Right atrium auricular region (tissue), 2 donors: ENCODE data around the gene ZIC2. TPM values are rescaled to one million over a fixed set of nuclear protein-coding genes. Genes with fewer than 3 reads are reported as not detected.

Experiments used
- DNase-seq: peaks from one replicate; pipeline ENCODE4 v3.0.0-alpha.2; 2019; ENCODE audit warnings: low spot score
- H3K27ac ChIP-seq, 2 donors: fragments of 200-600 bp; sonication (generic); 1 replicate in 1 of 2; 2 replicates in 1 of 2; pipeline ENCODE4 v1.5.1; 2016 to 2019
- H3K27me3 ChIP-seq, 2 donors: fragments of 200-600 bp; sonication (generic); one replicate each; pipeline versions ENCODE4 v1.5.1 to v1.6.0; 2017 to 2019
- H3K36me3 ChIP-seq: fragments of 200-600 bp; sonication (generic); one replicate; pipeline ENCODE4 v1.5.1; 2016
- H3K4me1 ChIP-seq, 2 donors: fragments of 200-600 bp; sonication (generic); one replicate each; pipeline versions ENCODE4 v1.5.1 to v1.6.0; 2017 to 2019
- H3K4me3 ChIP-seq, 2 donors: fragments of 200-600 bp; sonication (generic); 1 replicate in 1 of 2; 2 replicates in 1 of 2; pipeline ENCODE4 v1.5.1; 2017 to 2019; ENCODE audit warnings: mild to moderate bottlenecking in 1 of 2, moderate library complexity in 1 of 2
- H3K9me3 ChIP-seq, 2 donors: fragments of 200-600 bp; sonication (generic); one replicate each; pipeline ENCODE4 v1.5.1; 2019
- CTCF ChIP-seq, 2 donors: fragments of 200-600 bp; sonication (generic); IDR thresholded peaks; one replicate each; pipeline ENCODE4 v1.5.1; 2019; ENCODE audit warnings: antibody characterized with exemption in 2 of 2
- total RNA-seq, 2 donors: library from RNA; depleted of rRNA; stranded (reverse); fragments of >200 nt; gene quantifications; one replicate each; pipeline ENCODE4 v1.1.0, GENCODE V29; 2016

Gene ZIC2
- total RNA-seq, 2 donors from 2014 or later: 0.08 TPM; not detected in 1

GRCh38 chr13:99980824-99981734 is 505 bp upstream of the ZIC2 start:
- H3K9me3 ChIP-seq: no peaks in the 10 kb centered on the region
- TF ChIP-seq CTCF (IDR thresholded peaks at IDR 0.05): no peak
- H3K4me1 ChIP-seq: peaks cover 0 to 39% of the 10 kb centered on the region in 2 donors
- peaks cover 63 to 81% of the 10 kb centered on the region in 2 donors for H3K27me3 ChIP-seq
- peak; percentile 49 for DNase-seq
- H3K36me3 ChIP-seq: no peaks in the 10 kb centered on the region
- peak overlapping the region; percentile 32 to 49 for H3K4me3 ChIP-seq
- no peak overlapping the region for H3K27ac ChIP-seq

- Histone ChIP-seq H3K27me3 (peaks cover 65 to 86% of the 10 kb centered on the region in 2 donors), H3K4me3 (peak overlapping the region in 1 of 2 donors; percentile 49), H3K4me1 (peaks cover 0 to 39% of the 10 kb centered on the region in 2 donors), H3K36me3 (no peaks in the 10 kb centered on the region), H3K27ac (no peak overlapping the region), H3K9me3 (no peaks in the 10 kb centered on the region)
- TF ChIP-seq CTCF (IDR thresholded peaks at IDR 0.05): no peak
- peak; percentile 32 for DNase-seq
Measured at GRCh38 chr13:99982036-99982730, 599 bp downstream of the ZIC2 start.

GRCh38 chr13:99982731-99983498 is 1.3 kb downstream of the ZIC2 start:
- Histone ChIP-seq H3K27me3 (peaks cover 69 to 86% of the 10 kb centered on the region in 2 donors), H3K4me3 (no peak overlapping the region), H3K9me3 (no peaks in the 10 kb centered on the region), H3K36me3 (no peaks in the 10 kb centered on the region), H3K27ac (no peak overlapping the region), H3K4me1 (peaks cover 0 to 39% of the 10 kb centered on the region in 2 donors)
- no peak for TF ChIP-seq CTCF (IDR thresholded peaks at IDR 0.05)
- DNase-seq: no peak

GRCh38 chr13:99983499-99984401 is 2.2 kb downstream of the ZIC2 start:
- H3K4me3 ChIP-seq: no peak overlapping the region
- H3K27ac ChIP-seq: no peak overlapping the region
- no peak for DNase-seq
- peaks cover 0 to 42% of the 10 kb centered on the region in 2 donors for H3K4me1 ChIP-seq
- H3K36me3 ChIP-seq: no peaks in the 10 kb centered on the region
- H3K9me3 ChIP-seq: no peaks in the 10 kb centered on the region
- no peak for TF ChIP-seq CTCF (IDR thresholded peaks at IDR 0.05)
- H3K27me3 ChIP-seq: peaks cover 69 to 86% of the 10 kb centered on the region in 2 donors
